H4 (cell line): ENCODE measurements around the gene GGT5. TPM values are rescaled to one million over a fixed set of nuclear protein-coding genes. Genes with fewer than 3 reads are reported as not detected.
"Not testable (repeated sequence)": the region's sequence is repeated elsewhere in the genome, so short reads cannot be mapped to it uniquely, and the experiment has no call there.

Experiments used
- DNase-seq: peaks from one replicate; pipeline ENCODE4 v3.0.0-alpha.2; 2015; ENCODE audit warnings: low spot score
- total RNA-seq: library from RNA; depleted of rRNA; stranded (reverse); fragments of >200 nt; shearing (Covaris generic); gene quantifications from 2 replicates; pipeline ENCODE4 v1.2.3, GENCODE V29; 2014

The GGT5 gene
- total RNA-seq, 1 experiment from 2014 or later: not detected

DNA sequence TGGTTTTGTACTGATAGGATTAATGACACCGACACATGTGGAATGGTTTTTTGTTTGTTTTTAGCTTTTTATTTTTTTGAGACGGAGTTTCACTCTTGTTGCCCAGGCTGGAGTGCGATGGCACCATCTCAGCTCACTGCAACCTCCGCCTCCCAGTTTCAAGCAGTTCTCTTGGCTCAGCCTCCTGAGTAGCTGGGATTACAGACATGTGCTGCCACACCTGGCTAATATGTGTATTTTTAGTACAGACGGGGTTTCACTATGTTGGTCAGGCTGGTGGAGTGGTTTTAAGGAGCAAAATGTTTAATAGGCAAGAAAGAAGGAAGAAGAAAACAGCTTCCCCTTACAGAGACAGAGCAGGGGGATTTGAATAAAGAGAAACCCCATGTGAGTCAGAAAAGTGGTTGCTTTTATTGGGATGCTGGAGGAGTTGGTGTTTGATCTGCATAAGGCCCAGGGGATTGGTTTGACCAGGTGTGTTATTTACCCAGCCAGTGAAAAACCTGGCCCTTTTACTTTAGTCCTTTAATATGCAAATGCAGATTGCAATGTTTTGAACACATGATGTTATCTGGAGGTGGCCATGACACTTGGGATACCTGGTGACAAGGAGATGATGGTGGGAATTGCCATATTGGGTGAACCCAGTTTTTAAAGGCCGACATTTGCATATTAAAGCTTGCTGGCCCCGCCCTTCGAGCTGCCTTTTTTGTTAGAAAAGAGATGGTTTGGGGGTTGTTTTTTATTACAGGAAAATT is 39.3 kb downstream of the GGT5 start:
- no peak for DNase-seq

DNA sequence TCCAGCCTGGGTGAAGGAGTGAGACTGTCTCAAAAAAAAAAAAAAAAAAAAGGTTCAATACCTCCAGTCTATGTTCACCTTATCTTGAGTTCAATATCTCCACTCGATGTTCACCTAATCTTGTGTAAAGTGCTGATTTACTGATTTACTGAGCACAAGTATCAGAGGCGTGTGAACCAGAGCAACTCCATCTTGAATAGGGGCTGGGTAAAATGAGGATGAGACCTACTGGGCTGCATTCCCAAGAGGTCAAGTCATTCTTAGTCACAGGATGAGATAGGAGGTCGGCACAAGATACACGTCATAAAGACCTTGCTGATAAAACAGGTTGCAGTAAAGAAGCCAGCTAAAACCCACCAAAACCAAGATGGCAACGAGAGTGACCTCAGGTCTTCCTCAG is 41.0 kb downstream of the GGT5 start:
- DNase-seq: not testable (repeated sequence)

DNA sequence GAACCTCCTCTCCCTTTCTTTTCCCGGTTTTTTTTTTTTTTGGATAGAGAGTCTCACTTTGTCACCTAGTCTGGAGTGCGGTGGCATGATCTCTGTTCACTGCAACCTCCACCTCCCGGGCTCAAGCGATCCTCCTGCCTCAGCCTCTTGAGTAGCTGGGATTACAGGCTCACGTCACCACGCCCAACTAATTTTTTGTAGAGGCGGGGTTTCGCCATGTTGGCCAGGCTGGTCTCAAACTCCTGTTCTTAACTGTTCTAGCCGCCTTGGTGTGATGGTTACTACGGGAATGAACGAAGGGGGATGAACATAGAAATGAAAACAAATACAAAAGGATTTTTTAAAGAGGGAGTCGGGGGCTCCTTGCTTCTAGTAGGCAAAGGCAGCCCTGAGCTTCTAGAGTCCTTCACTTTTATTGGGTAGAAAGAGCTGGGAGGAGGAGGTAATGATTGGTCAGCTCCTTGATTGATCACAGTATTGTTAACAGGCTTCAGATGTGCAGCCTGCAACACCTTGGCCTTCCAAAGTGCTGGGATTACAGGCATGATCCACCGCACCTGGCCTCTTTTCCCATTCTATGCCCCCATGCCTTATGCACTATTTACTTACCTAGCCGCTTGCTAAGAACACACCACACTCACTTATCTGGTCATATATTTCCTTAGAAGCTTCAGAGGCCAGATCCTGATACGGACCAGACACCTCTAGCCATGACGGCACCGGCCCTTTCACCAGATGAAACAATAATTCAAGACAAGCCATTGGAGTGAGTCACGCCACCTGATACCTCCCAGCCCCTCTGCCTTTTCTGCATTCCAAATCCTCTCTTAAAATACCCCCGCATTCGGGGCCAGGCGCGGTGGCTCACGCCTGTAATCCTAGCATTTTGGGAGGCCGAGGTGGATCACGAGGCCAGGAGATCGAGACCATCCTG is 42.9 kb downstream of the GGT5 start:
- DNase-seq: no peak

DNA sequence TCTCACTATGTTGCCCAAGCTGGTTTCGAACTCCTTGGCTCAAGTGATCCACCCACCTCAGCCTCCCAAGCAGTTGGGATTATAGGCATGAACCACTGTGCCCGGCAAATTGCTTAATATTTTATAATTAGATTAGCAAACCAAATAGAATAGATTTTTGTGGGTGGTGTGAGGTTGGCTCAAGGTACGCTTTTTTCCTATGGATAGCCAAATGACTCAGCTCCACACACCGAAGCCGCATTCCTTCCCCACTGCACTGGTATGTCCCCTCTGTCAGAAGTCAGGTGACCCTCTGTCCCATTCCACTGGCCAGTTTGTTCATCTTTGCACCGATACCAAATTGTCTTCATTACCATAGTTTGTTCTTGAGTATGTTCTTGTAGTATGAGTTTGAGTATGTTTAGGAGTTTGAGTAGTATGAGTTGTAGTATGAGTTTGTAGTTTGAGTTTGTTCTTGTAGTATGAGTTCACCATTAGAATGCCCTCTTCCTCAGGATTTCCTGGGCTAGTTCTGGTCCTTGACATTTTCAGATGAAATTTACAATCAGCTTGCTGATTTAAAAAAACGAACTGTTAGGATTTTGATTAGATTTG is 44.2 kb downstream of the GGT5 start:
- DNase-seq: peak; percentile 21

DNA sequence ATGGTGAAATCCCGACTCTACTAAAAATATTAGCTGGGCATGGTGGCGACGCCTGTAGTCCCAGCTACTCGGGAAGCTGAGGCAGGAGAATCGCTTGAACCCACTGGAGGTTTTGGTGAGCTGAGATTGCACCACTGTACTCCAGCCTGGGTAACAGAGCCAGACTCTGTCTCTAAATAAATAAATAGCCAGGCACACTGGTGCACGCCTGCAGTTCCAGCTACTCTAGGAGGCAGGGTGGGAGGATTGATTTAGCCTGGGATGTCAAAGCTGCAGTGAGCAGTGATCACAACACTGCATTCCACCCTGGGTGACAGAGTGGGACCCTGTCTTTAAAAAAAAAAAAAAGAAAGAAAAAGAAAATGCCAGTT is 46.2 kb downstream of the GGT5 start:
- no peak for DNase-seq

DNA sequence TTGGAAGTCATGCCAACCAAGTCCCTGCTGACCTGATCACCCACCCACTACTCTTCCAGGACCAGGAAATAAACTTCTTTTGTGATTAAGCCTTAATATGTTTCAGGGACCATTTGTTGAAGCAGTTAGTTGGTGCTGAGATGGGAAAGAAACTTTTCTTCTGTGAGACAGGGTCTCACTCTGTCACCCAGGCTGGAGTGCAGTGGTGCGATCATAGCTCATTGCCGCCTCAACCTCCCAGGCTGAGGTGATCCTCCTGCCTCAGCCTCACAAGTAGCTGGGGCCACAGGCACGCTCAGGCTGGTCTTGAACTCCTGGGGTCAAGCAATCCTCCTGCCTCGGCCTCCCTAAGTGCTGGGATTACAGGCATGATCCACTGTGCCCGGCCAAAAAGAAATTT is 53.0 kb downstream of the GGT5 start:
- no peak for DNase-seq

DNA sequence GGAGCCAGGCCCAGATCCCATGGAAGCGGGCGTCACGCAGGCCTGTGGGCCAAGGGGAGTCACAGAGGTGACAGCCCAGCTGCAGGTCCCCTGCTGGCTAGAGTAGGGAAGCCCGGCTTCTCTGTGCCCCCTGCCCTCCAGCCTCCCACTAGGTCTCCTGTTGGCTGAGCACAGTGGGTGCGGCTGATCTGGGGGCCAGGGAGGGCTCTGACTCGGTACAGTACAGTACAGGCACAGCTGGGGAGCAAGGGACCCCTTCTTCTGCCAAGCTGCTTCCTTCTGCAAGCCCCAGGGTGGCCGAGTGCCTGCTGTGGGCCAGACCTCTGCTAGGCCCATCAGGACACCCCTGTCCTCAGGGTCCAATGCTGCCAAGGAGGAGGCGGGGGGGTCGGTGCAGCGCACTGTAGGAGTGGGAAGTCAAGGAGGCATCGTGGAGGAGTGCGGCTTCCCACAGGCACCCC is 53.5 kb downstream of the GGT5 start:
- DNase-seq: no peak

DNA sequence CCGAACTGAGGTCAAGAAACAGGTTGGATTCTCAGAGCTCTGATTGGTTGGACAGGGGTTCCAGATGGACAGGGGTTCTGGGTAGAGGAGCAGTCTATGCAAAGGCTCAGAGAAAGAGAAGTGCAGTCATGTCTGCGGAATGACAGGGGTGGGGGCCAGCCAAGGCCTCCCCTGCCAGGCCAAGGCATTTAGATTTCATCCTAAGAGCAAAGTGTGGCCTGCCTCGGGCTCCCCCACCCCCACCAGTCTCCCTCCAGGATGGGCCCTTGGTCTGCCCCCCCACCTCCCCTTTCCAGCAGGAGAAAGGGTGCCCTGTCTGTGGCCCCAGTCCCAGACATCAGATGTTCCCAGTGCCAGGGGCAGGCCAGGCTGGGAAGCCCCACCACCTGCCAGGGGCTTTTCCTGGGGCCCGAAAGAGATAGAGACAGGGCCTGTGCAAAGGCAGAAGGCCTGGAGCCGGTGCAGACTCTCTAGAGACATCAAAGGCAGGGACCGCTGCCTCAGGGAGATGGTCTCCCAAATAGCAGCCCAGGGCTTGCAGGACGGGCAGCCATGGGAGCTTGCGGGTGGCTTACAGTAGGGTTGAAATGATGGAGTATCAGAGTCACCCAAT is 54.2 kb downstream of the GGT5 start:
- DNase-seq: no peak

DNA sequence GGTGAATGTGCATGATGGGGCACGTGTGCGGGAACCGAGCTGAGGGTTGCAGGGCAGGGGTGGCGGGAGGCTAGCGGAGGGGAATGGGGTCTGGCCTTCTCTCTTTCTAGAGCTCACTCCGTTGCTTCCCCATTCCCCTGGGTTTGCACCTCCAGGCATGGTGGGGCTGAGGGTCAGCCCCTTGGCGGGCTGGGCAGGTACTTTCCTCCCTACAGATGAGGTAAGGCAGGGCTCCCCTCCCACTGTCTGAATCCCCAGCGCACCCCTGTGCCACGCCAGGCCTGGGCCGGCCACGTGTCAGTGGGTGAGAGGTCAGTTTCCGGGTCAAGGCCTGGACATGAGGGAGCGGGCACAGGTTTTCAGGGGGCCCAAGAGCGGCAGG is 54.7 kb downstream of the GGT5 start:
- no peak for DNase-seq

DNA sequence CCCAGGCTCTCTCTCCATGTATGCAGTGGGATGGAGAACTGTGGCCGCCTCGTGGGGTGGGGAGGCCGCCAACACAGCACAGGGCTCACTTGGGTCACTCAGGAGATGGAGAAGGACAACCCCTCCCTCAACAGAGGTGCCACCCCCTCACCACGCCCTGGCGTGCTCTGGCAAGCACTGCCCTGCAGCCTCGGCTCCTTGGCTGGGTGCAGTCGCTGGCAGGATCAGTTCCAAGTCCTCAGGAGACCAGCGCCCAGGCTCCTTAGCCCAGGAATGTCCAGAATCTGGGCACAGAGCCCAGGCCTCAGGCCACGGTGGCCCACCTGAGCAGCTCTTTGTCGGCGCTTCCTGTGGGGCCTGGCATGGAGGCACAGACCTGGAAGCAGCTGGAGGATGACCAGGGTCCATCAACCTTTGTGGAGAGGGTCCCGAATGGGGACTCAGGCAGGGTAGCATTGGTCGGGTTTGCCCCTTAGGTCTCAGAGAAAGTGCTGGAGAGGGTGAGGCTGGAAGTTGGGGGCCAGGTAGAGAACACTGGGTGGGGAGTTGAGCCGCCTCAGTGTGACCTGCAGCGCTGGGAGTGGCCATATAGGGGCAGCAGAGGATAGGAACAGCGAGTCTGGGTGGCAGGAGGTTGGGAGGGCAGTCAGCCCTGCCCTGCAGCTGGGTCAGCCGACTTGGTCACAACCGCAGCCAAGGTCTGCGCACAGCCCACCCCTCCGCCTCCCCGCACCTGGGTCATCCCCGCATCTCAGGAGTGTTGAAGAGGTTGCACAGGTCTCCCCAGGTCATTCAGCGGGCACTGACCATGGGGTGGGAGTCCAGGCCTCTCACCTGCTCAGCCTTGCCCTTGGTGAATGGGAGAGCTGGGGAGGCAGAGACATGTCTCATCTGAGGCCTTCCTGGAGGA is 55.4 kb downstream of the GGT5 start:
- DNase-seq: no peak

DNA sequence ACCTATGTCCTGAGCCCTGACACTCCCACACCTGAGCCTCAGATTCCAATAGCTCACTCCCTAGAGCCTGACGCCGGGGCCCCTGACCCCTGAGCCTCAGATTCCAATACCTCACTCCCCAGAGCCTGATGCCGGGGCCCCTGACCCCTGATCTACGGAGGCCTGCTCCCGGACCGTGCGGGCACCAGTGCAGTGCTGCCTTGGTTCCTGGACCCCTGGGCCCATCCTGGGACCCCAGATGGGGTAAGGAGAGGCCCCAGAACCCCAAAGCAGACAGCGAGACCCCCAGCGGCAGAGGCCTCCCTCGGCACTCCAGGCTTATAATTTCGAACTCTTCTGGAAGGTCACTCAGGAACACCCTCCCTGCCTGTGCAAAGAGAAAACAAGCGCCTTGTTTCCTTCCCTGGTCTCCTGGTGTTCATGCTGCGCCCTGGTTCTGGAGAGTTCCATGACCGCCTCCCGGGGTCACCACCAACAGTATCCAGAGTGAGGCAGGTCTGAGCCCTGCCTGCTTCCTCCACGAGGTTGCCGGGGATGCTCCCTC is 56.1 kb downstream of the GGT5 start:
- DNase-seq: no peak

DNA sequence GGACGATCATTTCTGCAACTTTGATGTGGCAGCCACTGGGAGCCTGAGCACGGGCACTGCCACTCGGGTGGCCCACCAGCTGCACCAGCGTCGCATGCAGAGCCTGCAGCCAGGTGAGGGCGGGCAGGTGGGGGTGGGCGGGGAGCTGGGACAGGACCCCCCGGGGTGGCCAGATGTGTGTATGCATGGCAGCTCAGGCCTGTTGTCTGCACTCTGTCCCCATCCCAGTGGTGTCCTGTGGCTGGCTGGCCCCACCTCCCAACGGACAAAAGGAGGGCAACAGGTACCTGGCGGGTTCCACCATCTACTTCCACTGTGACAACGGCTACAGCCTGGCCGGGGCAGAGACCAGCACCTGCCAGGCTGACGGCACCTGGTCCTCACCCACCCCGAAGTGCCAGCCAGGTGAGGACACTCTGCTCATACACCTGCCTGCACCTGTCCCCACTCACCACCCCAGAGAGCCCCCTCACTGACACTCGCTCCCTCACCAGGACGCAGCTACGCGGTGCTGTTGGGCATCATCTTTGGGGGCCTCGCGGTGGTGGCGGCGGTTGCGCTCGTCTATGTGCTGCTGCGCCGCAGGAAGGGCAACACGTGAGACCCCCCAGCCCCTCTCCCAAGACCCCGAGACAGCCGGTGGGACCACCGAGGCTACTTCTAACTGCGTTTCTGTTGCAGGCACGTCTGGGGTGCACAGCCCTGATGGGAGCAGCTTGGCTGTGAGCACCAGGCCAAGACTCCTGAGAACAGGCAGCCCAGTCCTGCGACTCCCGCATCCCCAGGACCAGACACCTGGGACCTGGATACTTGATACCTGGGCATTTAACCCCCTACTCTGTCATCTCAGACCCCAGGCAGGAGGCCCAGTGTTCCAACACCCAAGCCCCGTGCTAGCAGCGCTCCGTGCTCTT is 56.9 kb downstream of the GGT5 start:
- no peak for DNase-seq

DNA sequence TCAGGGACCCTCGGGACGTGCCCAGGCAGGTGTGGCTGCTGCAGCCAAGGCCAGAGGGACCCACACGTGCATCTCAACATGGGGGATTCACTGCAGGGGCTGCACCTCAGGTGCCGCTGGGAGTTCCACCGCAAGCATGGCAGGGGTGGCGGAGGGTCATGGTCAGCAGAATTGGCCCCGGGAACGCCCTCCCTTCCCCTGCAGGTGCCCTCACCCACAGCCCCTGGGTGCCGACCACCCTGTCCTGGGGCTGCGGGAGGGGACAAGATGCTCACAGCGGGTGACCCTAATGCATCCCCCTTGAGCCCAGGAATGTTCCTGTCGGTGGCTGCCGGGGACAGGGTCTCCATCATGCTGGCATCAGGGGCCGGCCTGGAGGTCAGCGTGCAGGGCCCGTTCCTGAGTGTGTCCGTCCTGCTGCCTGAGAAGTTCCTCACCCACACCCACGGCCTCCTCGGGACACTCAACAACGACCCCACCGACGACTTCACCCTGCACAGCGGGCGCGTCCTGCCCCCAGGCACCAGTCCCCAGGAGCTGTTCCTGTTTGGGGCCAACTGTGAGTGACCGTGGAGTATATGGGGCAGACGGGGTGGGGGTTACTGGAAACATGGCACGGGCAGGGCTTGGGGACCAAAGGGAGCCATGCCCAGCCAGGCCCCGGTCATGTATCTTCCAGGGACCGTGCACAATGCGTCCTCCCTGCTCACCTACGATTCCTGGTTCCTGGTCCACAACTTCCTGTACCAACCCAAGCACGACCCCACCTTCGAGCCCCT is 57.8 kb downstream of the GGT5 start:
- no peak for DNase-seq

DNA sequence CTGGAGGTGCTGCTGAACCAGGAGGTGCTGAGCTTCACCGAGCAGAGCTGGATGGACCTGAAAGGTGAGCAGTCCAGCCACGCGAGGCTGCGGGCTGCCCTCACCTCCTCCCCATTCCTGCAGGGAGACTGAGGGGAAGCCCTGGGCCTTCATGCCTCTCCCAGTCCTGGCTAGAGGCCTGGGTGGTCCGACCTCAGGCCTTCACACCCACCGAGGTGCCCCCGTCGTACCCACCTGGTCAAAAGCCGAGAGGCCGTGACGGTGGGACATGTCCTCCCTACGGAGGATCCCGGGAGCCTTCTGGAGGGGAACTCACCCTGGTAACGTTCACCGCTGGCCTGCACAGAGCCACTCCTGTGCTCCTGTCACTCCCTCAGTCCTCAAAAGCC is 58.5 kb downstream of the GGT5 start:
- DNase-seq: no peak

DNA sequence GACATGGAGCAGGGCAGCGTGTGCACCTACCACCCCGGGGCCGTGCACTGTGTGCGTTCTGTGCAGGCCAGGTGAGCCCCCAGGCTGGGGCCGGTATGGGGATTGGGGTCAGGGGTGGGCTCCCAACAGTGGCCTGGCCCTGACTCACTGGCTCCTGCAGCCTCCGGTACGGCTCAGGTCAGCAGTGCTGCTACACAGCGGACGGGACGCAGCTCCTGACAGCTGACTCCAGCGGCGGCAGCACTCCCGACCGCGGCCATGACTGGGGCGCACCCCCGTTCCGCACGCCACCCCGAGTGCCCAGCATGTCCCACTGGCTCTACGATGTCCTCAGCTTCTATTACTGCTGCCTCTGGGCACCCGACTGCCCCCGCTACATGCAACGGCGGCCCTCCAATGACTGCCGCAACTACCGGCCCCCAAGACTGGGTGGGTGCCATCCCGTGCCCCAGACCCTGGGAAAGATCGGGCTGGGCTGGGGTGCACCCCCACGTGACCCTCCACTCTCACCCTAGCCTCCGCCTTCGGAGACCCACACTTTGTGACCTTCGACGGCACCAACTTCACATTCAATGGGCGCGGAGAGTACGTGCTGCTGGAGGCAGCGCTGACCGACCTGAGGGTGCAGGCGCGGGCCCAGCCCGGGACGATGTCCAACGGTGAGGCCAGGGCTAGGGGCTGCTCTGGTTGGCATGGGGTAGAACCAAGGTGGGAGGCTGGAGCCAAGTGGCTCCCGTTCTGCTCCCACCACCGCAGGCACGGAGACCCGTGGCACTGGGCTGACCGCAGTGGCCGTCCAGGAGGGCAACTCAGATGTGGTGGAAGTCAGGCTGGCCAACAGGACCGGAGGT is 59.2 kb downstream of the GGT5 start:
- no peak for DNase-seq

DNA sequence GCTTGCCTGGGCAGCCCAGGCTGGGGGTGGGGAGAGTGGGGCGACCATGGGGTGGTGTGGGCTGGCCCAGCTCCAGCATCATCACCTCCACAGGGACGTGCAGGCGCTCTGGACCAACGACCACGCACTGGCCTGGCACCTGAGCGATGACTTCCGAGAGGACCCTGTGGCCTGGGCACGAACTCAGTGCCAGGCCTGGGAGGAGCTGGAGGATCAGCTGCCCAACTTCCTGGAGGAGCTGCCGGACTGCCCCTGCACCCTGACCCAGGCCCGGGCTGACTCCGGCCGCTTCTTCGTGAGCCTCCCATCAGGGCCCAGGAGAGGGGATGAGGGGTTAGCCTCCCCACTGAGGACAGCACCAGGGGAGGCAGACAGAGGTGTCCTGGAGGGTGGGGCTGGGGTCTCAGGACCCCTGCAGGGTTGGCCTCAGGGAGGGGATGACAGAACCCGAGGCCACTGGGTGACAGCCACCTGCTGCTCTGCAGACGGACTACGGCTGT is 59.8 kb downstream of the GGT5 start:
- DNase-seq: no peak

DNA sequence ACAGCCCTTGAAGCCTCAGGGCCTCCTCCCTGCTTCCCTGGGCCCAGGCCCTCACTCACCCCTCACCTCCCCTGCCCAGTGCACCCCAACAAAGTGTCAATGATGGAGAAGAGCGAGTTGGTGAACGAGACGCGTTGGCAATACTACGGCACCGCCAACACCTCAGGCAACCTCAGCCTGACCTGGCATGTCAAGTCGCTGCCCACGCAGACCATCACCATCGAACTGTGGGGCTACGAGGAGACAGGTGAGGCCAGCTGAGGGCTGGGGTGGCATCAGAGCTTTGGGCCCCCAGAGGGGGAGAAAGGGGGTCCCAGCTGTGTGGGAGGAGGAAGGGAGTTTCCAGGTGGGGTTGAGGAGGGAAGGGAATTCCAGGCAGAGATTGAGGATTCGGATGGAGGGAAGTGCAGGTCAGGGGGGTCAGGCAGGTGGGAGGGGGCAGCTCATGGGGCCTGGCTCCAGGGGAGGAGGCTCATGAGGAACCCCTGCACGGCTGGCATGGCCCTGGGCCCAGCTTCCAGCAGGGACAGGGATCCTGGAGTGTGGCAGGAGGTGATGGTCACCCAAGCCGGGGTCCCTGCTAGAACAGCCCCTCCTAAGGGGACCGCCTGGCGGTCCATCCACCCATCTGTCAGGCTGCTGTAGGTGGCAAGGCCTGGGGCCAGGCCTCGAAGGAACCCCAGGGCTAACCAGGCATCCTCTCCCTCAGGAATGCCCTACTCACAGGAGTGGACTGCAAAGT is 60.7 kb downstream of the GGT5 start:
- DNase-seq: no peak
